Activated B cell treated with CpG ODN at 0.5 μM for 24 hours (primary cell): Measurements from ENCODE around the gene TRPM5. TPM values are rescaled to one million over a fixed set of nuclear protein-coding genes. Genes with fewer than 3 reads are reported as not detected.

Experiments
- ATAC-seq: fragments of 200-7000 bp; cut with Tn5 transposase; one replicate; pipeline ENCODE4 v1.10.0; 2021; ENCODE audit warnings: low read depth, mild to moderate bottlenecking, moderate library complexity
- CTCF ChIA-PET: fragments of 350-600 bp; sonication (Branson Sonifier 250); formaldehyde crosslinking; loops from one replicate; lab custom pipeline; 2021; ENCODE audit warnings: antibody characterized with exemption; lab: Charles Lee
- POLR2A ChIA-PET: fragments of 350-600 bp; sonication (Branson Sonifier 250); formaldehyde crosslinking; loops from one replicate; lab custom pipeline; 2021; ENCODE audit warnings: antibody characterized with exemption; lab: Charles Lee
- DNase-seq: peaks from one replicate; pipeline ENCODE4 v3.0.0; 2022
- H3K27ac Mint-ChIP-seq: one replicate; pipeline ENCODE4 v1.8.0; 2020; ENCODE audit warnings: mixed read lengths
- H3K27me3 Mint-ChIP-seq: one replicate; pipeline ENCODE4 v1.8.0; 2021; ENCODE audit warnings: mixed read lengths
- H3K36me3 Mint-ChIP-seq: one replicate; pipeline ENCODE4 v1.8.0; 2021; ENCODE audit warnings: low read depth, mixed read lengths
- H3K4me1 Mint-ChIP-seq: one replicate; pipeline ENCODE4 v1.8.0; 2021; ENCODE audit warnings: mixed read lengths
- H3K4me3 Mint-ChIP-seq: one replicate; pipeline ENCODE4 v1.8.0; 2020; ENCODE audit warnings: mild to moderate bottlenecking, mixed read lengths
- H3K9me3 Mint-ChIP-seq: one replicate; pipeline ENCODE4 v1.8.0; 2020; ENCODE audit warnings: mixed read lengths
- intact Hi-C: fragments of 100-400 bp; cut with micrococcal nuclease; formaldehyde crosslinking; loops from one replicate; pipeline ENCODE4 v1.15.1; 2024
- total RNA-seq: library from RNA; stranded (reverse); gene quantifications from 2 replicates; pipeline ENCODE4 v1.2.3, GENCODE V29; 2022
- TF ChIP-seq, protein P1 (sequence below): fragments of 200-600 bp; IDR thresholded peaks from one replicate; pipeline ENCODE4 v1.8.0; 2022; ENCODE audit warnings: antibody characterized with exemption, mild to moderate bottlenecking

Gene TRPM5
- total RNA-seq, 1 donor from 2014 or later: not detected

GRCh38 chr11:2477936-2478335, 33.6 kb upstream of the TRPM5 start:
- H3K4me3 Mint-ChIP-seq: no peak overlapping the region

GRCh38 chr11:2477254-2477653, 32.9 kb upstream of the TRPM5 start:
- TF ChIP-seq, protein P1, sequence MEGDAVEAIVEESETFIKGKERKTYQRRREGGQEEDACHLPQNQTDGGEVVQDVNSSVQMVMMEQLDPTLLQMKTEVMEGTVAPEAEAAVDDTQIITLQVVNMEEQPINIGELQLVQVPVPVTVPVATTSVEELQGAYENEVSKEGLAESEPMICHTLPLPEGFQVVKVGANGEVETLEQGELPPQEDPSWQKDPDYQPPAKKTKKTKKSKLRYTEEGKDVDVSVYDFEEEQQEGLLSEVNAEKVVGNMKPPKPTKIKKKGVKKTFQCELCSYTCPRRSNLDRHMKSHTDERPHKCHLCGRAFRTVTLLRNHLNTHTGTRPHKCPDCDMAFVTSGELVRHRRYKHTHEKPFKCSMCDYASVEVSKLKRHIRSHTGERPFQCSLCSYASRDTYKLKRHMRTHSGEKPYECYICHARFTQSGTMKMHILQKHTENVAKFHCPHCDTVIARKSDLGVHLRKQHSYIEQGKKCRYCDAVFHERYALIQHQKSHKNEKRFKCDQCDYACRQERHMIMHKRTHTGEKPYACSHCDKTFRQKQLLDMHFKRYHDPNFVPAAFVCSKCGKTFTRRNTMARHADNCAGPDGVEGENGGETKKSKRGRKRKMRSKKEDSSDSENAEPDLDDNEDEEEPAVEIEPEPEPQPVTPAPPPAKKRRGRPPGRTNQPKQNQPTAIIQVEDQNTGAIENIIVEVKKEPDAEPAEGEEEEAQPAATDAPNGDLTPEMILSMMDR: no peak
- Mint-ChIP-seq H3K4me3 (no peak overlapping the region), H3K27ac (no peak overlapping the region), H3K4me1 (peaks cover 23% of the 10 kb centered on the region), H3K9me3 (peaks cover 21% of the 10 kb centered on the region), H3K36me3 (peaks cover 29% of the 10 kb centered on the region), H3K27me3 (no peaks in the 10 kb centered on the region)
- CTCF ChIA-PET: no interaction called here
- DNase-seq (no peak), ATAC-seq (no peak)
- intact Hi-C loops: no loop called here
- POLR2A ChIA-PET: no interaction called here

More at GRCh38 chr11:2477936-2478335, 33.6 kb upstream of the TRPM5 start:
- ChIA-PET POLR2A (no interaction called here), CTCF (no interaction called here)
- peaks cover 31% of the 10 kb centered on the region for H3K36me3 Mint-ChIP-seq
- H3K27me3 Mint-ChIP-seq: no peaks in the 10 kb centered on the region
- H3K4me1 Mint-ChIP-seq: peaks cover 24% of the 10 kb centered on the region
- TF ChIP-seq, protein P1: no peak
- intact Hi-C loops: no loop called here
- H3K27ac Mint-ChIP-seq: no peak overlapping the region
- ATAC-seq (no peak), DNase-seq (no peak)
- peaks cover 21% of the 10 kb centered on the region for H3K9me3 Mint-ChIP-seq

GRCh38 chr11:2475136-2475918, 31.0 kb upstream of the TRPM5 start:
- H3K9me3 Mint-ChIP-seq: peaks cover 18% of the 10 kb centered on the region
- H3K4me1 Mint-ChIP-seq: peaks cover 8% of the 10 kb centered on the region
- intact Hi-C loops: no loop called here
- H3K4me3 Mint-ChIP-seq: no peak overlapping the region
- DNase-seq (no peak), ATAC-seq (no peak)
- ChIA-PET CTCF (no interaction called here), POLR2A (interaction anchor here (0.6 kb wide), 1 partner anchor 417 kb away, joined by 3 read pairs; no protein-coding TSS in a partner anchor)
- no peaks in the 10 kb centered on the region for H3K27me3 Mint-ChIP-seq
- TF ChIP-seq, protein P1: no peak
- no peak overlapping the region for H3K27ac Mint-ChIP-seq
- H3K36me3 Mint-ChIP-seq: peaks cover 31% of the 10 kb centered on the region

GRCh38 chr11:2474059-2474901, 30.0 kb upstream of the TRPM5 start:
- peaks cover 2% of the 10 kb centered on the region for H3K4me1 Mint-ChIP-seq
- ChIA-PET POLR2A (interaction anchor here (0.6 kb wide), 2 partner anchors 418 to 569 kb away, joined by 3 read pairs; no protein-coding TSS in a partner anchor), CTCF (no interaction called here)
- H3K27me3 Mint-ChIP-seq: no peaks in the 10 kb centered on the region
- intact Hi-C loops: no loop called here
- H3K4me3 Mint-ChIP-seq: no peak overlapping the region
- no peak for ATAC-seq
- TF ChIP-seq, protein P1: no peak
- H3K9me3 Mint-ChIP-seq: peaks cover 10% of the 10 kb centered on the region
- H3K36me3 Mint-ChIP-seq: peaks cover 24% of the 10 kb centered on the region
- H3K27ac Mint-ChIP-seq: no peak overlapping the region
- DNase-seq: no peak
